GM12878 (cell line): ENCODE results near the gene UBE2Q2. TPM values are rescaled to one million over a fixed set of nuclear protein-coding genes. Genes with fewer than 3 reads are reported as not detected.

Experiments used
- polyA plus RNA-seq, 11 experiments: library from polyadenylated mRNA; depleted of rRNA in 4 of 11; unstranded in 6 of 11; stranded (reverse) in 5 of 11; fragments of >200 nt; fragmentation: Nextera tagmentation in 4 of 11; fragmentation: Illumina TruSeq in 1 of 11; extraction: Ambion mirVana in 4 of 11; extraction: Trizol in 1 of 11; gene quantifications; 1 replicate in 1 of 11; 2 replicates in 10 of 11; pipeline versions ENCODE4 v1.2.1 to v1.2.3, GENCODE V29; 2011 to 2016; ENCODE audit warnings: inconsistent platforms in 2 of 11, missing spikeins in 2 of 11, low read depth in 1 of 11
- small RNA-seq: library from RNA; depleted of rRNA; stranded (forward); fragments of <200 nt; gene quantifications from one replicate; pipeline ENCODE3, GENCODE V24; 2014
- total RNA-seq, 4 experiments: library from RNA; depleted of rRNA in 3 of 4; stranded (reverse); fragments of >200 nt in 3 of 4; fragmentation: Illumina TruSeq in 1 of 4; extraction: Trizol in 1 of 4; gene quantifications; 2 replicates each; pipeline versions ENCODE4 v1.2.1 to v1.2.3, GENCODE V29; 2013 to 2021

The UBE2Q2 gene
- total and polyA plus RNA-seq, 10 of the 15 experiments (the other 5 are each of a cell fraction or from before 2014, with no cell fraction given), result 11.1 to 31.9 (median 21.6) TPM

Small RNA genes lying within 50 kb of the gene (small RNA-seq; reads per million reads assigned to genes)
- gene RN7SL510P, result not detected

Other genes starting within 250 kb of the UBE2Q2 start
- gene SNUPN, start 217.7 kb upstream of the UBE2Q2 start, total RNA-seq (2014; rRNA removed), result 19.0 and 25.4 TPM in 2 replicates
- gene SNUPN, start 217.7 kb upstream of the UBE2Q2 start, total RNA-seq (2014; rRNA removed; fragmentation: Illumina TruSeq; extraction: Trizol), result 24.6 and 25.0 TPM in 2 replicates
- 22.9 and 24.6 TPM in 2 replicates for gene SNUPN, start 217.7 kb upstream of the UBE2Q2 start, total RNA-seq (2021)
- gene SNUPN, start 217.7 kb upstream of the UBE2Q2 start, polyA plus RNA-seq (2011; rRNA removed), result 34.1 and 38.0 TPM in 2 replicates
- gene SNUPN, start 217.7 kb upstream of the UBE2Q2 start, polyA plus RNA-seq (2014; fragmentation: Illumina TruSeq; extraction: Trizol), result 30.2 and 30.9 TPM in 2 replicates
- 10 to 100 TPM; 47.3 to 50.3 TPM for gene SNUPN, start 217.7 kb upstream of the UBE2Q2 start, polyA plus RNA-seq (2014; fragmentation: Nextera tagmentation; extraction: Ambion mirVana)
- 21.8 and 22.6 TPM in 2 replicates for gene SNUPN, start 217.7 kb upstream of the UBE2Q2 start, polyA plus RNA-seq (2014; rRNA removed)
- gene SNUPN, start 217.7 kb upstream of the UBE2Q2 start, polyA plus RNA-seq (2016; fragmentation: Nextera tagmentation; extraction: Ambion mirVana), result 10 to 100 TPM; 41.9 to 48.9 TPM
- 123 and 124 TPM in 2 replicates for gene IMP3, start 203.2 kb upstream of the UBE2Q2 start, total RNA-seq (2014; rRNA removed)
- gene IMP3, start 203.2 kb upstream of the UBE2Q2 start, total RNA-seq (2014; rRNA removed; fragmentation: Illumina TruSeq; extraction: Trizol), result 47.4 and 53.0 TPM in 2 replicates
- gene IMP3, start 203.2 kb upstream of the UBE2Q2 start, total RNA-seq (2021), result 88.3 and 96.2 TPM in 2 replicates
- gene IMP3, start 203.2 kb upstream of the UBE2Q2 start, polyA plus RNA-seq (2011; rRNA removed), result 66.6 and 74.2 TPM in 2 replicates
- 35.1 and 36.9 TPM in 2 replicates for gene IMP3, start 203.2 kb upstream of the UBE2Q2 start, polyA plus RNA-seq (2014; fragmentation: Illumina TruSeq; extraction: Trizol)
- gene IMP3, start 203.2 kb upstream of the UBE2Q2 start, polyA plus RNA-seq (2014; fragmentation: Nextera tagmentation; extraction: Ambion mirVana), result 10 to 100 TPM; 13.3 to 34.9 TPM
- gene IMP3, start 203.2 kb upstream of the UBE2Q2 start, polyA plus RNA-seq (2014; rRNA removed), result 115 and 123 TPM in 2 replicates
- 100 to 1,000 TPM; 204 to 208 TPM for gene IMP3, start 203.2 kb upstream of the UBE2Q2 start, polyA plus RNA-seq (2016; fragmentation: Nextera tagmentation; extraction: Ambion mirVana)
- 0.45 and 0.76 TPM in 2 replicates for gene SNX33, start 195.5 kb upstream of the UBE2Q2 start, total RNA-seq (2014; rRNA removed)
- gene SNX33, start 195.5 kb upstream of the UBE2Q2 start, total RNA-seq (2014; rRNA removed; fragmentation: Illumina TruSeq; extraction: Trizol), result 0.18 and 0.40 TPM in 2 replicates
- 0.85 and 1.1 TPM in 2 replicates for gene SNX33, start 195.5 kb upstream of the UBE2Q2 start, total RNA-seq (2021)
- gene SNX33, start 195.5 kb upstream of the UBE2Q2 start, polyA plus RNA-seq (2011; rRNA removed), result 1.1 and 1.9 TPM in 2 replicates
- gene SNX33, start 195.5 kb upstream of the UBE2Q2 start, polyA plus RNA-seq (2014; fragmentation: Illumina TruSeq; extraction: Trizol), result 0.40 and 0.59 TPM in 2 replicates
- gene SNX33, start 195.5 kb upstream of the UBE2Q2 start, polyA plus RNA-seq (2014; fragmentation: Nextera tagmentation; extraction: Ambion mirVana), result under 1 TPM; 0.13 to 0.14 TPM
- 0.71 and 0.83 TPM in 2 replicates for gene SNX33, start 195.5 kb upstream of the UBE2Q2 start, polyA plus RNA-seq (2014; rRNA removed)
- under 1 TPM; 0.51 to 0.78 TPM for gene SNX33, start 195.5 kb upstream of the UBE2Q2 start, polyA plus RNA-seq (2016; fragmentation: Nextera tagmentation; extraction: Ambion mirVana)
- gene CSPG4, start 130.6 kb upstream of the UBE2Q2 start, total RNA-seq (2014; rRNA removed), result 1.9 and 2.2 TPM in 2 replicates
- gene CSPG4, start 130.6 kb upstream of the UBE2Q2 start, total RNA-seq (2014; rRNA removed; fragmentation: Illumina TruSeq; extraction: Trizol), result 0.74 and 0.81 TPM in 2 replicates
- 2.0 and 2.2 TPM in 2 replicates for gene CSPG4, start 130.6 kb upstream of the UBE2Q2 start, total RNA-seq (2021)
- gene CSPG4, start 130.6 kb upstream of the UBE2Q2 start, polyA plus RNA-seq (2011; rRNA removed), result 0.06 and 0.15 TPM in 2 replicates
- 0.10 and 0.25 TPM in 2 replicates for gene CSPG4, start 130.6 kb upstream of the UBE2Q2 start, polyA plus RNA-seq (2014; fragmentation: Illumina TruSeq; extraction: Trizol)
- under 1 TPM; 0.02 to 0.03 TPM for gene CSPG4, start 130.6 kb upstream of the UBE2Q2 start, polyA plus RNA-seq (2014; fragmentation: Nextera tagmentation; extraction: Ambion mirVana)
- 0.96 and 1.3 TPM in 2 replicates for gene CSPG4, start 130.6 kb upstream of the UBE2Q2 start, polyA plus RNA-seq (2014; rRNA removed)
- gene CSPG4, start 130.6 kb upstream of the UBE2Q2 start, polyA plus RNA-seq (2016; fragmentation: Nextera tagmentation; extraction: Ambion mirVana), result under 1 TPM; 0.72 to 0.95 TPM
- gene FBXO22, start 60.4 kb downstream of the UBE2Q2 start, total RNA-seq (2014; rRNA removed), result 39.1 and 44.7 TPM in 2 replicates
- 32.8 and 34.8 TPM in 2 replicates for gene FBXO22, start 60.4 kb downstream of the UBE2Q2 start, total RNA-seq (2014; rRNA removed; fragmentation: Illumina TruSeq; extraction: Trizol)
- gene FBXO22, start 60.4 kb downstream of the UBE2Q2 start, total RNA-seq (2021), result 46.8 and 50.0 TPM in 2 replicates
- gene FBXO22, start 60.4 kb downstream of the UBE2Q2 start, polyA plus RNA-seq (2011; rRNA removed), result 72.6 and 91.4 TPM in 2 replicates
- 41.8 and 48.7 TPM in 2 replicates for gene FBXO22, start 60.4 kb downstream of the UBE2Q2 start, polyA plus RNA-seq (2014; fragmentation: Illumina TruSeq; extraction: Trizol)
- gene FBXO22, start 60.4 kb downstream of the UBE2Q2 start, polyA plus RNA-seq (2014; fragmentation: Nextera tagmentation; extraction: Ambion mirVana), result 10 to 100 TPM; 15.2 to 19.1 TPM
- 38.0 and 43.8 TPM in 2 replicates for gene FBXO22, start 60.4 kb downstream of the UBE2Q2 start, polyA plus RNA-seq (2014; rRNA removed)
- 100 to 1,000 TPM in 1 of 2 experiments, 10 to 100 TPM in 1; 92.9 to 110 TPM for gene FBXO22, start 60.4 kb downstream of the UBE2Q2 start, polyA plus RNA-seq (2016; fragmentation: Nextera tagmentation; extraction: Ambion mirVana)
- gene NRG4, start 169.0 kb downstream of the UBE2Q2 start, total RNA-seq (2014; rRNA removed), result 3.6 and 4.6 TPM in 2 replicates
- 6.4 and 7.1 TPM in 2 replicates for gene NRG4, start 169.0 kb downstream of the UBE2Q2 start, total RNA-seq (2014; rRNA removed; fragmentation: Illumina TruSeq; extraction: Trizol)
- 2.9 and 5.7 TPM in 2 replicates for gene NRG4, start 169.0 kb downstream of the UBE2Q2 start, total RNA-seq (2021)
- gene NRG4, start 169.0 kb downstream of the UBE2Q2 start, polyA plus RNA-seq (2011; rRNA removed), result 5.4 and 8.5 TPM in 2 replicates
- 6.0 and 9.4 TPM in 2 replicates for gene NRG4, start 169.0 kb downstream of the UBE2Q2 start, polyA plus RNA-seq (2014; fragmentation: Illumina TruSeq; extraction: Trizol)
- 1 to 10 TPM; 7.7 to 8.3 TPM for gene NRG4, start 169.0 kb downstream of the UBE2Q2 start, polyA plus RNA-seq (2014; fragmentation: Nextera tagmentation; extraction: Ambion mirVana)
- 5.2 and 6.5 TPM in 2 replicates for gene NRG4, start 169.0 kb downstream of the UBE2Q2 start, polyA plus RNA-seq (2014; rRNA removed)
- 1 to 10 TPM in 1 of 2 experiments, under 1 TPM in 1; 0.76 to 1.7 TPM for gene NRG4, start 169.0 kb downstream of the UBE2Q2 start, polyA plus RNA-seq (2016; fragmentation: Nextera tagmentation; extraction: Ambion mirVana)
- gene TMEM266, start 216.5 kb downstream of the UBE2Q2 start, total RNA-seq (2014; rRNA removed), result 0.45 and 0.87 TPM in 2 replicates
- gene TMEM266, start 216.5 kb downstream of the UBE2Q2 start, total RNA-seq (2014; rRNA removed; fragmentation: Illumina TruSeq; extraction: Trizol), result 0.36 and 0.41 TPM in 2 replicates
- 0.44 and 0.66 TPM in 2 replicates for gene TMEM266, start 216.5 kb downstream of the UBE2Q2 start, total RNA-seq (2021)
- 0.53 and 0.62 TPM in 2 replicates for gene TMEM266, start 216.5 kb downstream of the UBE2Q2 start, polyA plus RNA-seq (2011; rRNA removed)
- gene TMEM266, start 216.5 kb downstream of the UBE2Q2 start, polyA plus RNA-seq (2014; fragmentation: Illumina TruSeq; extraction: Trizol), result 0.22 TPM in 1 of 2 replicates, not detected in the other
- gene TMEM266, start 216.5 kb downstream of the UBE2Q2 start, polyA plus RNA-seq (2014; fragmentation: Nextera tagmentation; extraction: Ambion mirVana), result under 1 TPM; 0.11 to 0.21 TPM
- gene TMEM266, start 216.5 kb downstream of the UBE2Q2 start, polyA plus RNA-seq (2014; rRNA removed), result 0.70 TPM in 2 replicates
- under 1 TPM; 0.15 to 0.43 TPM for gene TMEM266, start 216.5 kb downstream of the UBE2Q2 start, polyA plus RNA-seq (2016; fragmentation: Nextera tagmentation; extraction: Ambion mirVana)